ENCODE results near the gene MEIOSIN. TPM values are rescaled to one million over a fixed set of nuclear protein-coding genes. Genes with fewer than 3 reads are reported as not detected.

MEIOSIN gene
- total RNA-seq, 1 experiment from 2014 or later = not detected

DNA sequence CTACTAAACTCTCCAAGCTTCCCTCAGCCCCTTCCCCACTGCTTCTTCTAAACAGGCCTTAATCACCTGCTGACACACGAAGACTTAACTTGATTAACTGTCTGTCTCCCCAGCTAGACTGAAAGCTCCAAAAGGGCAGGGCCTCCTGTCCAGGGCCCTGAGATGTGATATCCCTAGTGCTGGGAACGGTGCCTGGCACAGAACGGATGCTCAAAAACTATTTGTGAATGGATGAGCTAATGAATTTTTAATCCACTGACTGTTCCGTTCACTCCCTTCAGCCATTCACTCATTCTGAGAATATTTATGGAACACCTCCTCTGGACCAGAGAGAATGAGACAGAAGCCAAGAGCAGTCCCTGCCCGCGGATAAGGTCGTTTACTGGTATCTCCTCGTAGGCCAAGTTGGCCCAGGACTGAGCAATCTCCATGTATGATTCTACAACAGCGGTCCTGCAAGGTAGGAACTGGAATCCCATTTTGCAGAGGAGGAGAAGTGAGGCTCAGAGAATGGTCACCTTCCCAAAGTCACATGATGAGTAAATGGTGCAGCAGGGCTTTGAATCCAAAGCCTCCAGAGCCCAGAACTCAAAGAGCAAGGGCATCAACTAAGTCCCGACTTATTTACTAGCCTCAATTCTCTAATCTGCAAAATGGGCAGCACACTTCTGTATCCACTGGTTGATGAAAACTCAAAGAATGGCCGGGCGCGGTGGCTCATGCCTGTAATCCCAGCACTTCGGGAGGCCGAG, 56.0 kb downstream of the MEIOSIN start:
- Histone ChIP-seq H3K36me3 (ENCODE audit: insufficient read depth, low read length, poor library complexity, severe bottlenecking) (peaks cover 50% of the 10 kb centered on the region), H3K9me3 (ENCODE audit: low read depth, low read length, poor library complexity, severe bottlenecking) (no peaks in the 10 kb centered on the region), H3K27ac (ENCODE audit: low read depth, low read length, poor library complexity, severe bottlenecking) (no peak overlapping the region), H3K27me3 (replicated peaks; ENCODE audit: insufficient read depth, low read depth, low read length, poor library complexity) (no peaks in the 10 kb centered on the region), H3K4me1 (ENCODE audit: insufficient read depth, low read length, poor library complexity, severe bottlenecking) (peaks cover 6% of the 10 kb centered on the region), H3K4me3 (ENCODE audit: low read depth, low read length, poor library complexity, severe bottlenecking) (no peak overlapping the region)
- POLR2A ChIA-PET (ENCODE audit: low non-redundant PET) = no interaction called here
- no TSS peak for BruUV-seq (replicated peaks)
- DNase-seq (ENCODE audit: low spot score) = no peak
- TF ChIP-seq, protein P1, sequence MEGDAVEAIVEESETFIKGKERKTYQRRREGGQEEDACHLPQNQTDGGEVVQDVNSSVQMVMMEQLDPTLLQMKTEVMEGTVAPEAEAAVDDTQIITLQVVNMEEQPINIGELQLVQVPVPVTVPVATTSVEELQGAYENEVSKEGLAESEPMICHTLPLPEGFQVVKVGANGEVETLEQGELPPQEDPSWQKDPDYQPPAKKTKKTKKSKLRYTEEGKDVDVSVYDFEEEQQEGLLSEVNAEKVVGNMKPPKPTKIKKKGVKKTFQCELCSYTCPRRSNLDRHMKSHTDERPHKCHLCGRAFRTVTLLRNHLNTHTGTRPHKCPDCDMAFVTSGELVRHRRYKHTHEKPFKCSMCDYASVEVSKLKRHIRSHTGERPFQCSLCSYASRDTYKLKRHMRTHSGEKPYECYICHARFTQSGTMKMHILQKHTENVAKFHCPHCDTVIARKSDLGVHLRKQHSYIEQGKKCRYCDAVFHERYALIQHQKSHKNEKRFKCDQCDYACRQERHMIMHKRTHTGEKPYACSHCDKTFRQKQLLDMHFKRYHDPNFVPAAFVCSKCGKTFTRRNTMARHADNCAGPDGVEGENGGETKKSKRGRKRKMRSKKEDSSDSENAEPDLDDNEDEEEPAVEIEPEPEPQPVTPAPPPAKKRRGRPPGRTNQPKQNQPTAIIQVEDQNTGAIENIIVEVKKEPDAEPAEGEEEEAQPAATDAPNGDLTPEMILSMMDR (conservative IDR thresholded peaks at IDR 0.05; ENCODE audit: low read depth, low read length) = no peak
- TF ChIP-seq EZH2 (IDR thresholded peaks at IDR 0.05; ENCODE audit: borderline replicate concordance, low read depth, low read length, poor library complexity, severe bottlenecking) = no peak
- intact Hi-C loops (cut with micrococcal nuclease; ENCODE audit: unreplicated experiment) = no loop called here
- CTCF ChIA-PET = interaction anchor here (0.5 to 0.6 kb wide), 2 partner anchors 28 to 58 kb away, joined by 3 read pairs; no protein-coding TSS in a partner anchor

DNA sequence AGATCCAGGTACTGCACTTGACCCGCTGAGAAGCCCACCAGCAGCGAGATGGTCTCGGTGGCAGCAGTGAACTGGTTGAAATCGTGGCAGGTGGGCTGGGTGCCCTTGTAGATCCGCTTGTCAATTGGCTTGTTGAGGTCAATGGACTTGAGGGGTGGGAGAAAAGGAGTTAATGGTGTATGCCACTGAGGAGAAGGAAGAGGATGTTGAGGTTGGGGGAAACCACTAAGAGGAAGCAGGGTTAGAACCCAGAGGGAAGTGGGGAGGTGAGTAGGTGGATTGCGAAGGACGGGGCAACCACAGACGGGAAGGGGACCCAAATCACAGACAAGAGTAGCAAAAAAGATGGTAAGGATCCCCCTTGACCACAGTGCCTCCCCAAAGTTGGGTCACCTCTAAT, 57.7 kb downstream of the MEIOSIN start:
- intact Hi-C loops (cut with micrococcal nuclease; ENCODE audit: unreplicated experiment) = no loop called here
- H3K27ac ChIP-seq (ENCODE audit: low read depth, low read length, poor library complexity, severe bottlenecking) = no peak overlapping the region
- H3K4me3 ChIP-seq (ENCODE audit: low read depth, low read length, poor library complexity, severe bottlenecking) = peak overlapping the region; percentile 97
- no peak for TF ChIP-seq EZH2 (IDR thresholded peaks at IDR 0.05; ENCODE audit: borderline replicate concordance, low read depth, low read length, poor library complexity, severe bottlenecking)
- TF ChIP-seq, protein P1 (conservative IDR thresholded peaks at IDR 0.05; ENCODE audit: low read depth, low read length) = no peak
- no peak for DNase-seq (ENCODE audit: low spot score)
- ChIA-PET POLR2A (ENCODE audit: low non-redundant PET) (no interaction called here), CTCF (no interaction called here)
- H3K36me3 ChIP-seq (ENCODE audit: insufficient read depth, low read length, poor library complexity, severe bottlenecking) = peaks cover 41% of the 10 kb centered on the region
- no peaks in the 10 kb centered on the region for H3K27me3 ChIP-seq (replicated peaks; ENCODE audit: insufficient read depth, low read depth, low read length, poor library complexity)
- no TSS peak for BruUV-seq (replicated peaks)
- peaks cover 6% of the 10 kb centered on the region for H3K4me1 ChIP-seq (ENCODE audit: insufficient read depth, low read length, poor library complexity, severe bottlenecking)
- H3K9me3 ChIP-seq (ENCODE audit: low read depth, low read length, poor library complexity, severe bottlenecking) = no peaks in the 10 kb centered on the region

DNA sequence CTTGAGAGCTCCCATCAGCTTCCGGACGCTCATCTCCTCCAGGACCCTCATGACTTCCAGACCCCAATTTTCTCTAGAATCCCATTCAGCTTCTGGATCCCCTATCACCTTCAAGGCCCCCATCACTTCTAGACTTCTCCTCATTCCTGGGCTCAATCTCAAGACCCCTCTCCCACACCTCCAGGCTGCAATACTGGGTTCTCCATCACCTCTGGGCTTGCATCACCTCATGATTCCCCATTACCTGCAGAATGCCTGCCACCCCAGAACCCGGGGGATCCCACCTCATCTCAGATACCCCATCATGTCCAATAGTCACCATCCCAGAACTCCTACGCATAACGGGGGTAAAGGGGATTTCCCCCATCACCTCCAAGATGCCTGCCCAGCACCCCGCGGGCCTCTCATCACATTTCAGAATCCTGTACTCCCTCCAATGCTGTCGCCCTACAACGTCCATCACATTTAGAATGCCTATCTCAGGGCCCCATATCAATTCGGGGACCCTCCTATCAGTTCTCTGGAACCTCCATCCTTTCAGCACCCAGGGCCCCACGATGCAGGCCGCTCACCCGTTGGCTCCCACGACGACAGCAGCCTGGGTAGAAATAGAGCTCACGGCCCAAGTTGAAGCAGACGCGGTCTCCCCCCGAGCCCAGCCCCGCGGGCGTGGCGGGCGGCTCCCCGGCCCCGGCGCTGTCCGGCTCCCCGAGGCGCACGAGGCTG, 58.7 kb downstream of the MEIOSIN start:
- H3K36me3 ChIP-seq (ENCODE audit: insufficient read depth, low read length, poor library complexity, severe bottlenecking) = peaks cover 32% of the 10 kb centered on the region
- H3K9me3 ChIP-seq (ENCODE audit: low read depth, low read length, poor library complexity, severe bottlenecking) = no peaks in the 10 kb centered on the region
- BruUV-seq (replicated peaks) = no TSS peak
- peak overlapping the region; percentile 97 for H3K4me3 ChIP-seq (ENCODE audit: low read depth, low read length, poor library complexity, severe bottlenecking)
- no peak for DNase-seq (ENCODE audit: low spot score)
- POLR2A ChIA-PET (ENCODE audit: low non-redundant PET) = no interaction called here
- TF ChIP-seq EZH2 (IDR thresholded peaks at IDR 0.05; ENCODE audit: borderline replicate concordance, low read depth, low read length, poor library complexity, severe bottlenecking) = no peak
- TF ChIP-seq, protein P1 (conservative IDR thresholded peaks at IDR 0.05; ENCODE audit: low read depth, low read length) = no peak
- H3K27me3 ChIP-seq (replicated peaks; ENCODE audit: insufficient read depth, low read depth, low read length, poor library complexity) = no peaks in the 10 kb centered on the region
- intact Hi-C loops (cut with micrococcal nuclease; ENCODE audit: unreplicated experiment) = no loop called here
- peaks cover 6% of the 10 kb centered on the region for H3K4me1 ChIP-seq (ENCODE audit: insufficient read depth, low read length, poor library complexity, severe bottlenecking)
- CTCF ChIA-PET = no interaction called here
- H3K27ac ChIP-seq (ENCODE audit: low read depth, low read length, poor library complexity, severe bottlenecking) = peak overlapping the region; percentile 88

Measured in A673 (cell line).